ENCODE data around the gene NPRL2. TPM values are rescaled to one million over a fixed set of nuclear protein-coding genes. Genes with fewer than 3 reads are reported as not detected.

Gene NPRL2
- total and polyA plus RNA-seq, 2 of the 13 experiments (the other 11 are each of a cell fraction or from before 2014, with no cell fraction given), result 30.6 to 51.4 TPM

GRCh38 chr3:50299929-50300680, 50.5 kb downstream of the NPRL2 start (continued):
- TF ChIP-seq ZHX2 (IDR thresholded peaks at IDR 0.05; ENCODE audit: low read depth) (no peak), ZHX2 (CRISPR knock-in tag; IDR thresholded peaks at IDR 0.05; ENCODE audit: borderline replicate concordance) (no peak), FOXA1 (IDR thresholded peaks at IDR 0.05) (no peak), FOXA1 (CRISPR knock-in tag; IDR thresholded peaks at IDR 0.05) (no peak), MYC (CRISPR knock-in tag; IDR thresholded peaks at IDR 0.05; ENCODE audit: borderline replicate concordance) (no peak), KMT2B (CRISPR knock-in tag; IDR thresholded peaks at IDR 0.05) (no peak), MEIS1 (CRISPR knock-in tag; IDR thresholded peaks at IDR 0.05; ENCODE audit: borderline replicate concordance) (no peak), TRIM24 (CRISPR knock-in tag; IDR thresholded peaks at IDR 0.05) (no peak), CCAR2 (optimal IDR thresholded peaks at IDR 0.05; ENCODE audit: low read depth, low read length) (peak; percentile 73), ZNF264 (CRISPR knock-in tag; IDR thresholded peaks at IDR 0.05) (no peak), FOXA3 (CRISPR knock-in tag; IDR thresholded peaks at IDR 0.05) (no peak), CENPX (CRISPR knock-in tag; IDR thresholded peaks at IDR 0.05) (no peak), ZSCAN22 (CRISPR knock-in tag; IDR thresholded peaks at IDR 0.05) (no peak), ZNF256 (CRISPR knock-in tag; conservative IDR thresholded peaks at IDR 0.05) (0 out of 2 replicates have a peak, but pooled peaks have one; percentile 56), IRX3 (CRISPR knock-in tag; IDR thresholded peaks at IDR 0.05; ENCODE audit: borderline replicate concordance, low read depth) (no peak), ZNF382 (CRISPR knock-in tag; IDR thresholded peaks at IDR 0.05; ENCODE audit: borderline replicate concordance) (no peak), ZNF33B (CRISPR knock-in tag; IDR thresholded peaks at IDR 0.05) (no peak), ARID2 (CRISPR knock-in tag; IDR thresholded peaks at IDR 0.05; ENCODE audit: borderline replicate concordance) (no peak), THAP9 (CRISPR knock-in tag; IDR thresholded peaks at IDR 0.05; ENCODE audit: borderline replicate concordance) (no peak)
- TF ChIP-seq, protein P1, sequence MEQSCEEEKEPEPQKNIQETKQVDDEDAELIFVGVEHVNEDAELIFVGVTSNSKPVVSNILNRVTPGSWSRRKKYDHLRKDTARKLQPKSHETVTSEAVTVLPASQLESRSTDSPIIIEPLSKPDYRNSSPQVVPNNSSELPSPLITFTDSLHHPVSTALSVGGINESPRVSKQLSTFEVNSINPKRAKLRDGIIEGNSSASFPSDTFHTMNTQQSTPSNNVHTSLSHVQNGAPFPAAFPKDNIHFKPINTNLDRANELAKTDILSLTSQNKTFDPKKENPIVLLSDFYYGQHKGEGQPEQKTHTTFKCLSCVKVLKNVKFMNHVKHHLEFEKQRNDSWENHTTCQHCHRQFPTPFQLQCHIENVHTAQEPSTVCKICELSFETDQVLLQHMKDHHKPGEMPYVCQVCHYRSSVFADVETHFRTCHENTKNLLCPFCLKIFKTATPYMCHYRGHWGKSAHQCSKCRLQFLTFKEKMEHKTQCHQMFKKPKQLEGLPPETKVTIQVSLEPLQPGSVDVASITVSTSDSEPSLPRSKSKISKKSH (CRISPR knock-in tag; IDR thresholded peaks at IDR 0.05; ENCODE audit: borderline replicate concordance), result no peak

All from HepG2 (cell line).